Esophagus muscularis mucosa (tissue), 4 donors: ENCODE data around the gene FANCC. TPM values are rescaled to one million over a fixed set of nuclear protein-coding genes. Genes with fewer than 3 reads are reported as not detected.
A peak's percentile ranks its signal among the peaks of the same experiment; 100 is the strongest.

Source experiments
- DNase-seq: peaks from one replicate; pipeline ENCODE4 v3.0.0-alpha.2; 2017; ENCODE audit errors: extremely low spot score
- H3K27ac ChIP-seq, 4 donors: fragments of 200-600 bp; sonication (generic); replicated peaks in 1 of 4; 1 replicate in 3 of 4; 2 replicates in 1 of 4; pipeline ENCODE4 v1.5.1; 2016 to 2019; ENCODE audit warnings: mild to moderate bottlenecking in 1 of 4
- H3K27me3 ChIP-seq, 4 donors: fragments of 200-600 bp; sonication (generic); one replicate each; pipeline versions ENCODE4 v1.5.1 to v1.6.0; 2016 to 2019
- H3K36me3 ChIP-seq, 4 donors: fragments of 200-600 bp; sonication (generic); one replicate each; pipeline ENCODE4 v1.5.1; 2016 to 2019
- H3K4me1 ChIP-seq, 4 donors: fragments of 200-600 bp; sonication (generic); one replicate each; pipeline ENCODE4 v1.5.1; 2016 to 2019
- H3K4me3 ChIP-seq, 4 donors: fragments of 200-600 bp; sonication (generic); 1 replicate in 2 of 4; 2 replicates in 2 of 4; pipeline ENCODE4 v1.5.1; 2016 to 2019; ENCODE audit warnings: mild to moderate bottlenecking in 4 of 4, moderate library complexity in 1 of 4
- H3K9me3 ChIP-seq, 4 donors: fragments of 200-600 bp; sonication (generic); 1 replicate in 3 of 4; 2 replicates in 1 of 4; pipeline ENCODE4 v1.5.1; 2016 to 2019
- CTCF ChIP-seq, 3 experiments: fragments of 200-600 bp in 2 of 3; fragments of 450-650 bp in 1 of 3; sonication (generic) in 2 of 3; IDR thresholded peaks; one replicate each; pipeline ENCODE4 v1.5.1; 2017 to 2019; ENCODE audit warnings: antibody characterized with exemption in 3 of 3, mild to moderate bottlenecking in 2 of 3, moderate library complexity in 1 of 3
- EP300 ChIP-seq: sonication (generic); formaldehyde crosslinking; IDR thresholded peaks from one replicate; pipeline ENCODE4 v1.6.1; 2017; ENCODE audit warnings: antibody characterized with exemption
- POLR2A ChIP-seq: fragments of 450-650 bp; IDR thresholded peaks from one replicate; pipeline ENCODE4 v1.6.1; 2017; ENCODE audit warnings: antibody characterized with exemption, moderate library complexity, mild to moderate bottlenecking, low read depth
- POLR2AphosphoS5 ChIP-seq, 2 donors: sonication (generic); formaldehyde crosslinking; IDR thresholded peaks; one replicate each; pipeline ENCODE4 v1.6.1; 2017; ENCODE audit warnings: antibody characterized with exemption in 2 of 2
- WGBS: methylation state at CpG from one replicate; pipeline ENCODE4 v1.1.5; 2018; 5-methylcytosine and 5-hydroxymethylcytosine counted together
- intact Hi-C: fragments of 100-400 bp; cut with DNase I; formaldehyde crosslinking; loops from one replicate; pipeline ENCODE4 v1.15.1; 2023
- total RNA-seq, 4 donors: library from RNA; depleted of rRNA; stranded (reverse); fragments of >200 nt; gene quantifications; one replicate each; pipeline versions ENCODE4 v1.1.0 to v1.2.1, GENCODE V29; 2016

The FANCC gene
- total RNA-seq, 4 donors from 2014 or later = 5.3 to 9.5 (median 6.8) TPM

- Histone ChIP-seq H3K9me3 (no peaks in the 10 kb centered on the region), H3K36me3 (peaks cover 0 to 20% (median 6%) of the 10 kb centered on the region in 4 donors), H3K4me3 (peak overlapping the region; percentile 36 to 49 (median 44)), H3K4me1 (peaks cover 94 to 100% (median 99%) of the 10 kb centered on the region in 4 donors), H3K27me3 (no peaks in the 10 kb centered on the region), H3K27ac (peak overlapping the region; percentile 86 to 95 (median 87))
- TF ChIP-seq POLR2A (no peak), EP300 (no peak), CTCF (IDR thresholded peaks at IDR 0.05) (no peak), POLR2AphosphoS5 (IDR thresholded peaks at IDR 0.05) (no peak)
- intact Hi-C loops = loop anchor here (5.0 kb wide), 1 partner anchor 50 kb away; no protein-coding TSS in a partner anchor
- no peak for DNase-seq
- 32% methylated on average over 10 of the region's 10 CpGs for WGBS
Observed at GRCh38 chr9:95057101-95057500, 260.4 kb downstream of the FANCC start.

DNA sequence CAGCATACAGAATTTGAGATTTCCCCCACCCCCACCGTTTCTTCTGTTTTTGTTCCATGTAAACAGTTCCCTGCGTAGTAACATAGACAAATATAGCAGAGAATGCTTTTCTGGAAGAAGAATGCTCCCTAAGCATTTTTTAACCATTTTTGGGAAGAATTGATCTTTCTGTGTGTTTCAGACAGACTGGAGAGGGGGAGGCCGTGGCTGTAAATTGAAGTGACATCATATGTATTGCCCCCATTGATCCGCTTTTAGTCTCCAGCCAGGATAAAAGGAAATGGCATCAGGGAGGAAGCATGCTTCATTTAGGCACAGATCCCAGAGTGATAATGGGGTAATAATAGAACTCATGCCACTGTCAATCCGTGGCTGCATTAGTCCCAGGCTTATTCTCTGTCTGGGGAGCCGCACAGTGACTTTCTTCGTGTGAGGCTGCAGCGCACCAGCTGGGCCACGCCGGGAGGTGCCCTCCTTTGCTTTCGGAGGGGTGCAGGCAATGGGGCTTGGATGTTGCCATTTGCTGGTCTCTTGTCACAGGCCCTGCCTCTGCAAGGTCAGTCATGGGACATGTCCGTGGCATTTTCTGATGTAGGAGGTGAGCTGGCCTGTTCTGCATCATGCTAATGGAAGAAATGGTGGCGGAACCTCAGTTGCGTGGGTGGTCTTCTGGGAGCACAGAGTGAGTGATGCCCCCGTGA is 261.5 kb downstream of the FANCC start:
- TF ChIP-seq EP300 = no peak
- peak; percentile 42 to 52 for TF ChIP-seq POLR2AphosphoS5 (IDR thresholded peaks at IDR 0.05)
- Histone ChIP-seq H3K9me3 (no peaks in the 10 kb centered on the region), H3K27me3 (no peaks in the 10 kb centered on the region), H3K4me1 (peaks cover 92 to 100% (median 98%) of the 10 kb centered on the region in 4 donors), H3K27ac (peak overlapping the region; percentile 86 to 95 (median 87)), H3K4me3 (peak overlapping the region; percentile 36 to 49 (median 44)), H3K36me3 (peaks cover 0 to 9% (median 0%) of the 10 kb centered on the region in 4 donors)
- DNase-seq = no peak
- WGBS = 25% methylated on average over 12 of the region's 15 CpGs
- intact Hi-C loops = loop anchor here (5.0 kb wide), 1 partner anchor 49 kb away; no protein-coding TSS in a partner anchor

DNA sequence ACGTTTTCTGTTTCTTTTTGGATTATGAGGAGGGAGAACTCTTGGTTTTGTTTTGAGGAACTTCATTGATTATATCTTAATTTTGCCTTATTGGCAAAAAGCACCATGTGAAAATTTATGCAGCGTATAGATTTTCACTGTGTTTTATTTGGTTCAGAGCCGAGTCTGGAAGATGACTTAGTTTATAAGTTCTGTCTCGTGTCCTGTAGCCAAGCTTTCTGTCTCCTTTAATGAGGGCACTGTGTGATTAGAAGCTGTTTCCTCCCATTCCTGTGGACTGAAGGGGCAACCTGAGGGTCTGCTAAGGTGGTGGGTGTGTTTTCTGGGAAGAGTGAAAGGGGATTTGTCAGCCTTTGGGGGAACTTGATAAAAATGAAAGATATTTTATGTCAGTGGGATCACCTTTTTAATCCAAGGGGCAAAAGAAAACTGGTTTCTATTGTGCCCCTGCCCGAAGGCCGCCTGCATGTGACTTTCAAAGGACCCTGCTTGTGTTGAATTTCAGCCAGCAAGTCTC is 262.1 kb downstream of the FANCC start:
- Histone ChIP-seq H3K27ac (peak overlapping the region; percentile 86 to 95 (median 87)), H3K9me3 (no peaks in the 10 kb centered on the region), H3K36me3 (peaks cover 0 to 3% (median 0%) of the 10 kb centered on the region in 4 donors), H3K4me3 (peak overlapping the region; percentile 36 to 49 (median 44)), H3K27me3 (no peaks in the 10 kb centered on the region), H3K4me1 (peaks cover 90 to 99% (median 97%) of the 10 kb centered on the region in 4 donors)
- TF ChIP-seq POLR2AphosphoS5 (IDR thresholded peaks at IDR 0.05) (no peak), CTCF (IDR thresholded peaks at IDR 0.05) (no peak), EP300 (no peak)
- DNase-seq = no peak
- intact Hi-C loops = loop anchor here (5.0 kb wide), 1 partner anchor 48 kb away; no protein-coding TSS in a partner anchor
- WGBS = 11% methylated on average over 6 of the region's 6 CpGs

- H3K4me1 ChIP-seq = peaks cover 90 to 99% (median 97%) of the 10 kb centered on the region in 4 donors
- no peaks in the 10 kb centered on the region for H3K27me3 ChIP-seq
- H3K4me3 ChIP-seq = no peak overlapping the region
- intact Hi-C loops = no loop called here
- H3K36me3 ChIP-seq = no peaks in the 10 kb centered on the region
- H3K27ac ChIP-seq = peak overlapping the region; percentile 86 to 95 (median 87)
- DNase-seq = no peak
- no peak for TF ChIP-seq POLR2AphosphoS5 (IDR thresholded peaks at IDR 0.05)
- TF ChIP-seq CTCF (IDR thresholded peaks at IDR 0.05) = no peak
- no peak for TF ChIP-seq EP300
- no peak for TF ChIP-seq POLR2A
- H3K9me3 ChIP-seq = no peaks in the 10 kb centered on the region
- WGBS = 68% methylated on average over 5 of the region's 5 CpGs
Observed at GRCh38 chr9:95053611-95054570, 263.6 kb downstream of the FANCC start.
